IMR-90 (cell line): ENCODE data around the gene GRM8.

Source experiments
- CTCF ChIP-seq: conservative IDR thresholded peaks from 2 replicates; pipeline ENCODE4 v1.5.1; 2012; ENCODE audit warnings: mild to moderate bottlenecking, low read depth, low read length, improper control_type of control experiment
- POLR2A ChIP-seq: IDR thresholded peaks from 2 replicates; pipeline ENCODE4 v1.6.1; 2012; ENCODE audit warnings: mild to moderate bottlenecking, low read depth, low read length

GRCh38 chr7:126635545-126635944, 617.2 kb downstream of the GRM8 start:
- TF ChIP-seq CTCF (no peak), POLR2A (no peak)
